Panc1 (cell line): ENCODE measurements around the gene ILDR2. TPM values are rescaled to one million over a fixed set of nuclear protein-coding genes. Genes with fewer than 3 reads are reported as not detected.

Experiments
- ATAC-seq: fragments of 200-7000 bp; cut with Tn5 transposase; 2 replicates; pipeline ENCODE4 v1.9.1; 2020; ENCODE audit warnings: mild to moderate bottlenecking, moderate library complexity
- BruUV-seq: library from RNA; stranded (reverse); fragments of 400-500 nt; replicated peaks from 2 replicates; lab custom pipeline; 2021; lab: Mats Ljungman, UMichigan
- CTCF ChIA-PET: fragments of 300-600 bp; sonication (Branson Sonifier 250); formaldehyde crosslinking; loops from one replicate; lab custom pipeline; 2022; ENCODE audit warnings: antibody characterized with exemption; lab: Charles Lee
- POLR2A ChIA-PET: fragments of 300-600 bp; sonication (Branson Sonifier 250); formaldehyde crosslinking; loops from one replicate; lab custom pipeline; 2022; ENCODE audit warnings: antibody characterized with exemption; lab: Charles Lee
- DNase-seq: peaks from one replicate; pipeline ENCODE4 v3.0.0-alpha.2; 2010; ENCODE audit warnings: low read depth, low spot score
- H3K27ac ChIP-seq: 2 replicates; pipeline ENCODE4 v1.5.1; 2011; ENCODE audit warnings: mild to moderate bottlenecking, low read length, inconsistent platforms
- H3K27me3 ChIP-seq: fragments of 200-500 bp; sonication (Bioruptor generic); 2 replicates; pipeline ENCODE4 v1.6.0; 2014; ENCODE audit warnings: low read length, inconsistent platforms; ENCODE audit not compliant: control insufficient read depth, insufficient read depth
- H3K36me3 ChIP-seq: fragments of 200-500 bp; sonication (Bioruptor generic); 2 replicates; pipeline ENCODE4 v1.5.1; 2014; ENCODE audit warnings: inconsistent platforms, mild to moderate bottlenecking, low read length, moderate library complexity; ENCODE audit not compliant: control insufficient read depth, insufficient read depth
- H3K4me1 ChIP-seq: 2 replicates; pipeline ENCODE4 v1.5.1; 2011; ENCODE audit warnings: inconsistent platforms, mild to moderate bottlenecking, low read length, moderate library complexity; ENCODE audit not compliant: control insufficient read depth, insufficient read depth
- H3K4me3 ChIP-seq, 2 experiments: 2 replicates each; pipeline ENCODE4 v1.5.1; 2011 to 2012; ENCODE audit warnings: low read depth in 2 of 2, low read length in 2 of 2, mild to moderate bottlenecking in 2 of 2, inconsistent platforms in 1 of 2, moderate library complexity in 1 of 2
- H3K9me3 ChIP-seq: fragments of 200-500 bp; sonication (Bioruptor generic); 2 replicates; pipeline ENCODE4 v1.5.1; 2014; ENCODE audit warnings: low read depth, mild to moderate bottlenecking, inconsistent platforms, low read length, moderate library complexity; ENCODE audit not compliant: control insufficient read depth, insufficient read depth
- POLR2AphosphoS5 ChIP-seq: IDR thresholded peaks from 2 replicates; pipeline ENCODE4 v1.6.1; 2012; ENCODE audit warnings: mild to moderate bottlenecking, low read depth, low read length, moderate library complexity
- SIN3A ChIP-seq: IDR thresholded peaks from 2 replicates; pipeline ENCODE4 v1.6.1; 2012; ENCODE audit warnings: low read depth, mild to moderate bottlenecking, low read length, moderate library complexity, borderline replicate concordance; ENCODE audit not compliant: insufficient read depth
- TCF7L2 ChIP-seq: IDR thresholded peaks from 2 replicates; pipeline ENCODE4 v1.6.1; 2011; ENCODE audit warnings: mild to moderate bottlenecking, low read depth, low read length, inconsistent platforms
- in situ Hi-C: cut with HindIII; loops from 2 replicates; pipeline ENCODE4 v1.10.0; 2016; ENCODE audit warnings: low sequenced_read_pairs, low pct_unique_long_range_greater_than_20kb
- intact Hi-C: fragments of 100-400 bp; cut with micrococcal nuclease; formaldehyde crosslinking; loops from one replicate; pipeline ENCODE4 v1.10.0; 2022; ENCODE audit not compliant: unreplicated experiment
- total RNA-seq: library from RNA; stranded (reverse); gene quantifications from one replicate; pipeline ENCODE4 v1.2.1, GENCODE V29; 2021; ENCODE audit not compliant: unreplicated experiment
- TF ChIP-seq, protein P1 (sequence below), 2 experiments: IDR thresholded peaks; 2 replicates each; pipeline ENCODE4 v1.6.1; 2011 to 2012; ENCODE audit warnings: low read depth in 2 of 2, control low read depth in 1 of 2, low read length in 1 of 2, mild to moderate bottlenecking in 1 of 2, moderate library complexity in 1 of 2; ENCODE audit not compliant: insufficient read depth in 1 of 2
- TF ChIP-seq, protein P2 (sequence below): fragments of 450-650 bp; IDR thresholded peaks from 2 replicates; pipeline ENCODE4 v1.5.1; 2017; ENCODE audit warnings: mild to moderate bottlenecking

Gene ILDR2
- total RNA-seq, 1 experiment from 2014 or later, result 0.08 TPM

DNA sequence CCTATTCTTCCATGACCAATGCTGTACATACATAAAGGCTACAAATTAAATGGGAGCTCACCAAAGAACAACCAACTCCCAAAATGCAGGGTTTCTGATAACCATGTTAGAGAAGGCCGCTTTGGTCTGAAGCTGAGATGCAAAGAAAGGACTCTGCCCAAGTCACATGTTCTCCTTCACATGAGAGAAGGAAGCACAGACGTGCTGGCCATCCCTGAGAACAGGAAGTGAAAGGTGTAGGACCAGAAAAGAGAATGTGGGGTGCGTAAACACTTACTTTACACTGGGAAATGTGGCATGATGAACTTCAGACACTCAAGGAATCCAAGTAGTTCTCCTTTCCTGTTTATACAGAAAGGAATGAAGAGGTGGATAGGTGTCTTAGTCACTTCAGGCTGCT lies 67.6 kb downstream of the ILDR2 start:
- Histone ChIP-seq H3K4me1 (no peaks in the 10 kb centered on the region), H3K4me3 (no peak overlapping the region), H3K36me3 (no peaks in the 10 kb centered on the region), H3K27ac (no peak overlapping the region), H3K9me3 (peaks cover 10% of the 10 kb centered on the region; the same call in 1 of the 2 replicates), H3K27me3 (peaks cover 13% of the 10 kb centered on the region)
- BruUV-seq, result no TSS peak
- TF ChIP-seq TCF7L2 (no peak), SIN3A (no peak), POLR2AphosphoS5 (no peak)
- TF ChIP-seq, protein P1, sequence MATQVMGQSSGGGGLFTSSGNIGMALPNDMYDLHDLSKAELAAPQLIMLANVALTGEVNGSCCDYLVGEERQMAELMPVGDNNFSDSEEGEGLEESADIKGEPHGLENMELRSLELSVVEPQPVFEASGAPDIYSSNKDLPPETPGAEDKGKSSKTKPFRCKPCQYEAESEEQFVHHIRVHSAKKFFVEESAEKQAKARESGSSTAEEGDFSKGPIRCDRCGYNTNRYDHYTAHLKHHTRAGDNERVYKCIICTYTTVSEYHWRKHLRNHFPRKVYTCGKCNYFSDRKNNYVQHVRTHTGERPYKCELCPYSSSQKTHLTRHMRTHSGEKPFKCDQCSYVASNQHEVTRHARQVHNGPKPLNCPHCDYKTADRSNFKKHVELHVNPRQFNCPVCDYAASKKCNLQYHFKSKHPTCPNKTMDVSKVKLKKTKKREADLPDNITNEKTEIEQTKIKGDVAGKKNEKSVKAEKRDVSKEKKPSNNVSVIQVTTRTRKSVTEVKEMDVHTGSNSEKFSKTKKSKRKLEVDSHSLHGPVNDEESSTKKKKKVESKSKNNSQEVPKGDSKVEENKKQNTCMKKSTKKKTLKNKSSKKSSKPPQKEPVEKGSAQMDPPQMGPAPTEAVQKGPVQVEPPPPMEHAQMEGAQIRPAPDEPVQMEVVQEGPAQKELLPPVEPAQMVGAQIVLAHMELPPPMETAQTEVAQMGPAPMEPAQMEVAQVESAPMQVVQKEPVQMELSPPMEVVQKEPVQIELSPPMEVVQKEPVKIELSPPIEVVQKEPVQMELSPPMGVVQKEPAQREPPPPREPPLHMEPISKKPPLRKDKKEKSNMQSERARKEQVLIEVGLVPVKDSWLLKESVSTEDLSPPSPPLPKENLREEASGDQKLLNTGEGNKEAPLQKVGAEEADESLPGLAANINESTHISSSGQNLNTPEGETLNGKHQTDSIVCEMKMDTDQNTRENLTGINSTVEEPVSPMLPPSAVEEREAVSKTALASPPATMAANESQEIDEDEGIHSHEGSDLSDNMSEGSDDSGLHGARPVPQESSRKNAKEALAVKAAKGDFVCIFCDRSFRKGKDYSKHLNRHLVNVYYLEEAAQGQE (IDR thresholded peaks at IDR 0.05; ENCODE audit: insufficient read depth in 1 of 2, low read depth in 2 of 2, low read length in 1 of 2), result no peak
- TF ChIP-seq, protein P2, sequence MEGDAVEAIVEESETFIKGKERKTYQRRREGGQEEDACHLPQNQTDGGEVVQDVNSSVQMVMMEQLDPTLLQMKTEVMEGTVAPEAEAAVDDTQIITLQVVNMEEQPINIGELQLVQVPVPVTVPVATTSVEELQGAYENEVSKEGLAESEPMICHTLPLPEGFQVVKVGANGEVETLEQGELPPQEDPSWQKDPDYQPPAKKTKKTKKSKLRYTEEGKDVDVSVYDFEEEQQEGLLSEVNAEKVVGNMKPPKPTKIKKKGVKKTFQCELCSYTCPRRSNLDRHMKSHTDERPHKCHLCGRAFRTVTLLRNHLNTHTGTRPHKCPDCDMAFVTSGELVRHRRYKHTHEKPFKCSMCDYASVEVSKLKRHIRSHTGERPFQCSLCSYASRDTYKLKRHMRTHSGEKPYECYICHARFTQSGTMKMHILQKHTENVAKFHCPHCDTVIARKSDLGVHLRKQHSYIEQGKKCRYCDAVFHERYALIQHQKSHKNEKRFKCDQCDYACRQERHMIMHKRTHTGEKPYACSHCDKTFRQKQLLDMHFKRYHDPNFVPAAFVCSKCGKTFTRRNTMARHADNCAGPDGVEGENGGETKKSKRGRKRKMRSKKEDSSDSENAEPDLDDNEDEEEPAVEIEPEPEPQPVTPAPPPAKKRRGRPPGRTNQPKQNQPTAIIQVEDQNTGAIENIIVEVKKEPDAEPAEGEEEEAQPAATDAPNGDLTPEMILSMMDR, result no peak
- ChIA-PET POLR2A (no interaction called here), CTCF (no interaction called here)
- no peak for ATAC-seq
- no peak for DNase-seq
- in situ Hi-C loops (no loop called here), intact Hi-C loops (no loop called here)

DNA sequence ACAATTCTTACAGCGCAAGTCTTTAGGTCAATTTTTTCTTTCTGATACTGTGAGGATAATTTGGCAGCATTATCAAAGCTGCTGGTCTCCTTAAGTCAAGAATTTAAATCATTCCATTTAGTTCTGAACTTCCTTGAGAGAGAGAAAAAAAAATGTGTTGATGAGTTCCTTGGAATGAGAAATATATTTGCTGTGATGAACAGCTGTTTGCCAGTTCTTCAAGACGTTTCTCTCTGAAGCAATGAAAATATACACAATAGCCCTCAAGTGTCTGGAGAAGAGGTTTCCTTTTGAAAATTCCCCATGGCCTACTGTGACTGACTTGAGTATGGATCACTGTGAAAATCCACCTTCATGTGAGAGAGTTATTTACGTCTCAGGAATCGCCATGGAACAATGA lies 68.3 kb downstream of the ILDR2 start:
- ATAC-seq (no peak), DNase-seq (no peak)
- Histone ChIP-seq H3K9me3 (peaks cover 8% of the 10 kb centered on the region; the same call in 1 of the 2 replicates), H3K4me1 (no peaks in the 10 kb centered on the region), H3K4me3 (no peak overlapping the region), H3K27ac (no peak overlapping the region), H3K27me3 (peaks cover 7% of the 10 kb centered on the region), H3K36me3 (no peaks in the 10 kb centered on the region)
- intact Hi-C loops, result no loop called here
- ChIA-PET CTCF (interaction anchor here (0.6 kb wide), 1 partner anchor 313 kb away, joined by 3 read pairs; no protein-coding TSS in a partner anchor), POLR2A (no interaction called here)
- no TSS peak for BruUV-seq
- TF ChIP-seq SIN3A, result no peak
- TF ChIP-seq POLR2AphosphoS5, result no peak
- TF ChIP-seq, protein P1 (IDR thresholded peaks at IDR 0.05; ENCODE audit: insufficient read depth in 1 of 2, low read depth in 2 of 2, low read length in 1 of 2), result no peak
- TF ChIP-seq TCF7L2, result no peak
- TF ChIP-seq, protein P2, result no peak
- in situ Hi-C loops, result no loop called here
